B cell (primary cell): Measurements from ENCODE around the gene FAM53B.

Experiments used
- CTCF ChIP-seq: fragments of 200-600 bp; IDR thresholded peaks from one replicate; pipeline ENCODE4 v1.8.0; 2022; ENCODE audit warnings: antibody characterized with exemption, mild to moderate bottlenecking
- EZH2 ChIP-seq: IDR thresholded peaks from 2 replicates; pipeline ENCODE4 v1.6.1; 2012; ENCODE audit warnings: borderline replicate concordance, low read depth, mild to moderate bottlenecking, moderate library complexity, low read length; ENCODE audit not compliant: insufficient read depth, poor library complexity, severe bottlenecking

GRCh38 chr10:124600051-124600880 lies 143.9 kb downstream of the FAM53B start:
- no peak for TF ChIP-seq CTCF
- no peak for TF ChIP-seq EZH2
